Measurements from ENCODE around the gene DTX1. TPM values are rescaled to one million over a fixed set of nuclear protein-coding genes. Genes with fewer than 3 reads are reported as not detected.

The DTX1 gene
- total RNA-seq, 1 experiment from 2014 or later = 3.0 TPM

- no peak overlapping the region for H3K4ac ChIP-seq (ENCODE audit: low read depth, low read length)
- no peak overlapping the region for H2BK15ac ChIP-seq (ENCODE audit: low read depth, low read length)
- H2BK5ac ChIP-seq (ENCODE audit: insufficient read length, low read length) = no peak overlapping the region
- H3K4me1 Mint-ChIP-seq = peaks cover 9 to 23% of the 10 kb centered on the region in 2 experiments
- no peaks in the 10 kb centered on the region for H3K9me3 ChIP-seq (ENCODE audit: control insufficient read depth, low read depth, low read length)
- H3K56ac ChIP-seq (ENCODE audit: insufficient read length, low read depth, low read length) = no peak overlapping the region
- DNase-seq = no peak
- H2BK20ac ChIP-seq (ENCODE audit: low read depth, low read length, poor library complexity, severe bottlenecking) = no peak overlapping the region
- H3K4me1 ChIP-seq (ENCODE audit: insufficient read depth, low read length) = no peaks in the 10 kb centered on the region
- no peak overlapping the region for H2BK120ac ChIP-seq (ENCODE audit: low read depth, low read length, poor library complexity, severe bottlenecking)
- no peak overlapping the region for H3K9ac ChIP-seq (ENCODE audit: extremely low read depth, insufficient read length, low read length)
- no peak overlapping the region for H3K4me2 ChIP-seq (ENCODE audit: insufficient read depth, insufficient read length, low read length)
- H2AFZ ChIP-seq (ENCODE audit: low read length) = no peak overlapping the region
- no peak overlapping the region for H3T11ph ChIP-seq (ENCODE audit: low read length)
- H3K27ac ChIP-seq (ENCODE audit: insufficient read length, low read depth, low read length) = no peak overlapping the region
- WGBS (ENCODE audit: extremely low coverage, insufficient read length, low lambda C conversion rate) = no CpG with 5 or more reads among the region's 10 CpGs
- no peaks in the 10 kb centered on the region for H3K9me3 Mint-ChIP-seq
- H3K23me2 ChIP-seq (ENCODE audit: insufficient read length, low read depth, low read length, poor library complexity, severe bottlenecking) = peaks cover 4% of the 10 kb centered on the region
- no peaks in the 10 kb centered on the region for H3K79me2 ChIP-seq (ENCODE audit: insufficient read depth, low read length)
- no peak overlapping the region for H2AK5ac ChIP-seq (ENCODE audit: insufficient read length, low read length)
- peaks cover 4% of the 10 kb centered on the region for H4K20me1 ChIP-seq (ENCODE audit: control insufficient read depth, insufficient read depth, insufficient read length)
- no peak overlapping the region for H3K14ac ChIP-seq (ENCODE audit: insufficient read depth, low read length)
- H3K27me3 ChIP-seq (ENCODE audit: insufficient read depth, low read length) = no peaks in the 10 kb centered on the region; the same call in 1 of the 2 replicates
- TF ChIP-seq CTCF (conservative IDR thresholded peaks at IDR 0.05) = no peak
- no peak overlapping the region for H3K18ac ChIP-seq (ENCODE audit: insufficient read length, low read depth, low read length)
- no peak overlapping the region for H3K4me3 Mint-ChIP-seq
- H3K27me3 Mint-ChIP-seq (ENCODE audit: low read depth) = peaks cover 1% of the 10 kb centered on the region
- H4K5ac ChIP-seq (ENCODE audit: insufficient read length, low read depth, low read length) = no peak overlapping the region
- no peak overlapping the region for H3K27ac Mint-ChIP-seq
- no peaks in the 10 kb centered on the region for H3K79me1 ChIP-seq (ENCODE audit: insufficient read depth, low read depth, low read length, poor library complexity, severe bottlenecking)
- H3K36me3 Mint-ChIP-seq (ENCODE audit: insufficient read depth in 1 of 3, low read depth in 3 of 3) = no peaks in the 10 kb centered on the region
- no peak overlapping the region for H4K91ac ChIP-seq (ENCODE audit: insufficient read length, low read depth, low read length)
- no peak overlapping the region for H4K8ac ChIP-seq (replicated peaks; ENCODE audit: insufficient read length, low read depth, low read length)
- H3K23ac ChIP-seq (ENCODE audit: insufficient read length, low read depth, low read length) = no peak overlapping the region
- H2BK12ac ChIP-seq (ENCODE audit: insufficient read length, low read depth, low read length) = no peak overlapping the region
These were observed 45.2 kb downstream of the DTX1 start for GRCh38 chr12:113101751-113102150.

Measured in H9 (cell line).